ENCODE measurements around the gene FAM78A. TPM values are rescaled to one million over a fixed set of nuclear protein-coding genes. Genes with fewer than 3 reads are reported as not detected.

The FAM78A gene
- total RNA-seq, 1 experiment from 2014 or later, result 1.3 TPM

- TF ChIP-seq EZH2 (IDR thresholded peaks at IDR 0.05; ENCODE audit: low read depth) (no peak), CTCF (conservative IDR thresholded peaks at IDR 0.05) (no peak)
- CTCF ChIA-PET, result no interaction called here
- no peaks in the 10 kb centered on the region for H3K4me1 ChIP-seq (replicated peaks; ENCODE audit: insufficient read depth)
- H3K9me3 ChIP-seq (ENCODE audit: insufficient read depth, low read depth), result no peaks in the 10 kb centered on the region
- H4K20me1 ChIP-seq (ENCODE audit: insufficient read depth), result no peaks in the 10 kb centered on the region
- no peaks in the 10 kb centered on the region for H3F3A ChIP-seq (ENCODE audit: insufficient read depth, low read depth)
- H3K27ac ChIP-seq, result no peak overlapping the region
- H3K36me3 ChIP-seq (ENCODE audit: low read depth), result no peaks in the 10 kb centered on the region
- no peaks in the 10 kb centered on the region for H3K79me2 ChIP-seq (ENCODE audit: low read depth)
- H2AFZ ChIP-seq, result no peak overlapping the region
- H3K4me2 ChIP-seq, result no peak overlapping the region
- H3K27me3 ChIP-seq (ENCODE audit: insufficient read depth, low read depth), result peaks cover 11% of the 10 kb centered on the region; the same call in 1 of the 2 replicates
- intact Hi-C loops (cut with micrococcal nuclease; ENCODE audit: unreplicated experiment), result loop anchor here (5.0 kb wide), 1 partner anchor 62 kb away; no protein-coding TSS in a partner anchor
- POLR2A ChIA-PET (ENCODE audit: unreplicated experiment), result no interaction called here
- no peak for DNase-seq
- no TSS peak for BruUV-seq (replicated peaks)
- no peak overlapping the region for H3K4me3 ChIP-seq
- no peaks in the 10 kb centered on the region for H3K9me2 ChIP-seq (ENCODE audit: insufficient read depth)
Measured at GRCh38 chr9:131275332-131276093, 797 bp downstream of the FAM78A start.

- no peaks in the 10 kb centered on the region for H3F3A ChIP-seq (ENCODE audit: insufficient read depth, low read depth)
- H3K4me1 ChIP-seq (replicated peaks; ENCODE audit: insufficient read depth), result no peaks in the 10 kb centered on the region
- H3K27me3 ChIP-seq (ENCODE audit: insufficient read depth, low read depth), result 0 out of 2 replicates have a peak, but pooled peaks cover 4% of the 10 kb centered on the region
- no peak overlapping the region for H3K4me3 ChIP-seq
- no peak overlapping the region for H3K27ac ChIP-seq
- no peak for DNase-seq
- no peaks in the 10 kb centered on the region for H3K36me3 ChIP-seq (ENCODE audit: low read depth)
- no peaks in the 10 kb centered on the region for H4K20me1 ChIP-seq (ENCODE audit: insufficient read depth)
- no peak overlapping the region for H2AFZ ChIP-seq
- BruUV-seq (replicated peaks), result no TSS peak
- H3K79me2 ChIP-seq (ENCODE audit: low read depth), result no peaks in the 10 kb centered on the region
- H3K9me3 ChIP-seq (ENCODE audit: insufficient read depth, low read depth), result no peaks in the 10 kb centered on the region
- H3K4me2 ChIP-seq, result no peak overlapping the region
- ChIA-PET POLR2A (ENCODE audit: unreplicated experiment) (no interaction called here), CTCF (no interaction called here)
- intact Hi-C loops (cut with micrococcal nuclease; ENCODE audit: unreplicated experiment), result loop anchor here (5.0 kb wide), 1 partner anchor 62 kb away; no protein-coding TSS in a partner anchor
- TF ChIP-seq CTCF (conservative IDR thresholded peaks at IDR 0.05), result no peak
- TF ChIP-seq EZH2 (IDR thresholded peaks at IDR 0.05; ENCODE audit: low read depth), result no peak
- no peaks in the 10 kb centered on the region for H3K9me2 ChIP-seq (ENCODE audit: insufficient read depth)
Measured at GRCh38 chr9:131274674-131275331, 1.5 kb downstream of the FAM78A start.

- DNase-seq, result no peak
- Histone ChIP-seq H3K4me2 (no peak overlapping the region), H3K4me3 (no peak overlapping the region), H3K79me2 (ENCODE audit: low read depth) (no peaks in the 10 kb centered on the region), H3K4me1 (replicated peaks; ENCODE audit: insufficient read depth) (no peaks in the 10 kb centered on the region), H4K20me1 (ENCODE audit: insufficient read depth) (no peaks in the 10 kb centered on the region), H3K9me3 (ENCODE audit: insufficient read depth, low read depth) (no peaks in the 10 kb centered on the region), H3K9me2 (ENCODE audit: insufficient read depth) (no peaks in the 10 kb centered on the region), H3F3A (ENCODE audit: insufficient read depth, low read depth) (no peaks in the 10 kb centered on the region), H3K36me3 (ENCODE audit: low read depth) (no peaks in the 10 kb centered on the region), H3K27me3 (ENCODE audit: insufficient read depth, low read depth) (no peaks in the 10 kb centered on the region), H2AFZ (no peak overlapping the region), H3K27ac (no peak overlapping the region)
- ChIA-PET POLR2A (ENCODE audit: unreplicated experiment) (no interaction called here), CTCF (no interaction called here)
- intact Hi-C loops (cut with micrococcal nuclease; ENCODE audit: unreplicated experiment), result no loop called here
- TF ChIP-seq EZH2 (IDR thresholded peaks at IDR 0.05; ENCODE audit: low read depth) (no peak), CTCF (conservative IDR thresholded peaks at IDR 0.05) (no peak)
- BruUV-seq (replicated peaks), result no TSS peak
Measured at GRCh38 chr9:131273856-131274673, 2.2 kb downstream of the FAM78A start.

Data from PC-9 (cell line).